K562 (cell line): ENCODE results near the gene NOP58. TPM values are rescaled to one million over a fixed set of nuclear protein-coding genes. Genes with fewer than 3 reads are reported as not detected.

Experiments
- ARID4B ChIP-seq: sonication (generic); formaldehyde crosslinking; IDR thresholded peaks from 2 replicates; pipeline ENCODE4 v1.8.0; 2022; ENCODE audit warnings: mild to moderate bottlenecking, missing genetic modification reagents
- C11orf30 ChIP-seq: fragments of 450-650 bp; IDR thresholded peaks from 2 replicates; pipeline ENCODE4 v1.6.1; 2016; ENCODE audit warnings: low read depth, mild to moderate bottlenecking
- CBFA2T3 ChIP-seq: fragments of 450-650 bp; IDR thresholded peaks from 2 replicates; pipeline ENCODE4 v1.6.1; 2017
- FOXK2 ChIP-seq, 2 experiments: fragments of 450-650 bp; IDR thresholded peaks in 1 of 2; conservative IDR thresholded peaks in 1 of 2; 2 replicates each; pipeline ENCODE4 v1.6.1; 2016; ENCODE audit warnings: low read depth in 2 of 2, mild to moderate bottlenecking in 1 of 2
- FOXO4 ChIP-seq: fragments of 450-650 bp; formaldehyde crosslinking; IDR thresholded peaks from 2 replicates; pipeline ENCODE4 v1.4.0; 2020; ENCODE audit warnings: mild to moderate bottlenecking, moderate library complexity
- MBD1 ChIP-seq: fragments of 250-450 bp; sonication (Bioruptor Pico); IDR thresholded peaks from 2 replicates; pipeline ENCODE4 v1.8.0; 2022; ENCODE audit warnings: inconsistent platforms
- NEUROD1 ChIP-seq: fragments of 150-350 bp; IDR thresholded peaks from 2 replicates; pipeline ENCODE4 v1.6.1; 2014; ENCODE audit warnings: borderline replicate concordance, low read length, low read depth; ENCODE audit not compliant: partially characterized antibody
- PKNOX1 ChIP-seq: fragments of 450-650 bp; IDR thresholded peaks from 2 replicates; pipeline ENCODE4 v1.6.1; 2016
- RFX1 ChIP-seq: fragments of 450-650 bp; IDR thresholded peaks from 2 replicates; pipeline ENCODE4 v1.6.1; 2016; ENCODE audit warnings: mild to moderate bottlenecking, moderate library complexity
- SMARCA4 ChIP-seq: fragments of 450-650 bp; IDR thresholded peaks from 2 replicates; pipeline ENCODE4 v1.6.1; 2016
- SREBF2 ChIP-seq: sonication (generic); formaldehyde crosslinking; IDR thresholded peaks from 2 replicates; pipeline ENCODE4 v1.4.0; 2020; ENCODE audit warnings: mild to moderate bottlenecking, missing genetic modification reagents
- TEAD2 ChIP-seq: fragments of 450-650 bp; IDR thresholded peaks from 2 replicates; pipeline ENCODE4 v1.6.1; 2016; ENCODE audit warnings: missing genetic modification characterization, control low read depth, missing compliant biosample characterization
- TFAP4 ChIP-seq: sonication (generic); formaldehyde crosslinking; IDR thresholded peaks from 2 replicates; pipeline ENCODE4 v1.8.0; 2022; ENCODE audit warnings: missing genetic modification reagents, mild to moderate bottlenecking, moderate library complexity, borderline replicate concordance
- ZKSCAN3 ChIP-seq: fragments of 250-450 bp; sonication (Bioruptor Pico); IDR thresholded peaks from 2 replicates; pipeline ENCODE4 v1.4.0; 2020
- ZNF23 ChIP-seq: fragments of 250-450 bp; sonication (Bioruptor Pico); IDR thresholded peaks from 2 replicates; pipeline ENCODE4 v1.4.0; 2020; ENCODE audit warnings: mild to moderate bottlenecking
- ZNF263 ChIP-seq: sonication (generic); formaldehyde crosslinking; IDR thresholded peaks from 2 replicates; pipeline ENCODE4 v1.8.0; 2022; ENCODE audit warnings: mild to moderate bottlenecking, missing genetic modification reagents, borderline replicate concordance
- ZNF655 ChIP-seq: fragments of 250-450 bp; sonication (Bioruptor Pico); IDR thresholded peaks from 2 replicates; pipeline ENCODE4 v1.5.0; 2021
- ZNF695 ChIP-seq: fragments of 450-650 bp; formaldehyde crosslinking; IDR thresholded peaks from 2 replicates; pipeline ENCODE4 v1.4.0; 2020; ENCODE audit warnings: mild to moderate bottlenecking, moderate library complexity
- ZNF76 ChIP-seq: fragments of 250-450 bp; sonication (Bioruptor Pico); IDR thresholded peaks from 2 replicates; pipeline ENCODE4 v1.4.0; 2020; ENCODE audit warnings: mild to moderate bottlenecking, moderate library complexity, borderline replicate concordance
- polyA plus RNA-seq, 8 experiments: library from polyadenylated mRNA; depleted of rRNA in 4 of 8; stranded (reverse) in 5 of 8; unstranded in 3 of 8; fragments of >200 nt; fragmentation: Nextera tagmentation in 2 of 8; fragmentation: Illumina TruSeq in 1 of 8; extraction: Ambion mirVana in 2 of 8; extraction: Trizol in 1 of 8; gene quantifications; 2 replicates each; pipeline versions ENCODE4 v1.2.1 to v1.2.3, GENCODE V29; 2011 to 2014; ENCODE audit warnings: inconsistent platforms in 1 of 8, missing spikeins in 1 of 8
- total RNA-seq, 7 experiments: library from RNA; depleted of rRNA in 6 of 7; stranded (reverse); fragments of >200 nt in 6 of 7; fragmentation: Illumina TruSeq in 2 of 7; extraction: Trizol in 2 of 7; gene quantifications; 2 replicates each; pipeline versions ENCODE4 v1.2.1 to v1.2.3, GENCODE V29; 2011 to 2021; ENCODE audit warnings: low replicate concordance in 1 of 7

The NOP58 gene
- total and polyA plus RNA-seq, 9 of the 15 experiments (the other 6 are each of a cell fraction or from before 2014, with no cell fraction given): 132 to 332 (median 208) TPM

GRCh38 chr2:202221873-202222272 lies 43.7 kb upstream of the NOP58 start (continued):
- TF ChIP-seq TFAP4 (CRISPR knock-in tag) (no peak), ARID4B (CRISPR knock-in tag) (no peak), FOXK2 (conservative IDR thresholded peaks at IDR 0.05 in 1 of 2, IDR thresholded peaks at IDR 0.05 in 1 of 2; ENCODE audit: low read depth in 2 of 2) (peak in 1 of 2 experiments; percentile 34; a peak in 1 of 4 replicates), ZNF263 (peak; percentile 77; the same call in 1 of the 2 replicates), SREBF2 (CRISPR knock-in tag) (no peak), PKNOX1 (peak; percentile 60), CBFA2T3 (peak; percentile 88), NEUROD1 (peak; percentile 44), TEAD2 (tag) (0 out of 2 replicates have a peak, but pooled peaks have one; percentile 21), ZNF76 (CRISPR knock-in tag) (no peak), ZNF655 (CRISPR knock-in tag) (no peak), SMARCA4 (peak; percentile 93), ZKSCAN3 (no peak), RFX1 (peak; percentile 47; the same call in 1 of the 2 replicates), ZNF23 (CRISPR knock-in tag) (no peak), C11orf30 (peak; percentile 74), FOXO4 (CRISPR knock-in tag) (no peak), MBD1 (no peak), ZNF695 (no peak)
